Endothelial cell of umbilical vein (primary cell): ENCODE measurements around the gene PRKAB1. TPM values are rescaled to one million over a fixed set of nuclear protein-coding genes. Genes with fewer than 3 reads are reported as not detected.

Experiments used
- BruUV-seq: library from RNA; stranded (reverse); fragments of 400-500 nt; replicated peaks from 2 replicates; lab custom pipeline; 2021; lab: Mats Ljungman, UMichigan
- CTCF ChIA-PET: fragments of 300-600, 350-600 bp; sonication (Branson Sonifier 250); formaldehyde crosslinking; loops from one replicate; lab custom pipeline; 2021; ENCODE audit warnings: antibody characterized with exemption, inconsistent platforms; lab: Charles Lee
- POLR2A ChIA-PET: fragments of 300-600, 350-600 bp; sonication (Branson Sonifier 250); formaldehyde crosslinking; loops from one replicate; lab custom pipeline; 2021; ENCODE audit warnings: antibody characterized with exemption, inconsistent platforms; lab: Charles Lee
- DNase-seq: peaks from one replicate; pipeline ENCODE4 v3.0.0-alpha.2; 2011; ENCODE audit warnings: low read depth, low spot score
- FAIRE-seq: peaks from 2 replicates; lab custom pipeline; 2011; peaks lifted over from hg19 to GRCh38; lab: Jason Lieb, UNC
- H2AFZ ChIP-seq: 2 replicates; pipeline ENCODE4 v1.6.0; 2012; ENCODE audit warnings: low read depth, low read length, control low read depth, inconsistent platforms
- H3K27ac ChIP-seq: 2 replicates; pipeline ENCODE4 v1.5.1; 2011; ENCODE audit warnings: low read depth, mild to moderate bottlenecking, control low read depth, low read length, moderate library complexity; ENCODE audit not compliant: insufficient read depth
- H3K27me3 ChIP-seq, 2 experiments: 2 replicates each; pipeline versions ENCODE4 v1.6.0 to v1.6.1; 2011; ENCODE audit warnings: low read length in 2 of 2, mixed read lengths in 1 of 2; ENCODE audit not compliant: control insufficient read depth in 2 of 2, insufficient read depth in 2 of 2
- H3K36me3 ChIP-seq, 2 experiments: 2 replicates in 1 of 2; 3 replicates in 1 of 2; pipeline ENCODE4 v1.5.1; 2011; ENCODE audit warnings: low read length in 2 of 2, mild to moderate bottlenecking in 1 of 2, moderate library complexity in 1 of 2; ENCODE audit not compliant: control insufficient read depth in 2 of 2, insufficient read depth in 2 of 2; ENCODE audit errors: extremely low read depth in 1 of 2
- H3K4me1 ChIP-seq: 3 replicates; pipeline ENCODE4 v1.5.1; 2011; ENCODE audit warnings: mild to moderate bottlenecking, low read length; ENCODE audit not compliant: control insufficient read depth, insufficient read depth; ENCODE audit errors: extremely low read depth
- H3K4me2 ChIP-seq: 2 replicates; pipeline ENCODE4 v1.6.1; 2011; ENCODE audit warnings: low read length, control low read depth, mixed read lengths; ENCODE audit not compliant: insufficient read depth
- H3K4me3 ChIP-seq, 3 experiments: fragments of 200-600 bp in 1 of 3; sonication (generic), shearing (Covaris generic) in 1 of 3; replicated peaks in 1 of 3; 2 replicates each; pipeline ENCODE4 v1.5.1; 2011 to 2016; ENCODE audit warnings: control low read depth in 3 of 3, low read length in 3 of 3, mild to moderate bottlenecking in 2 of 3, inconsistent platforms in 1 of 3, low read depth in 1 of 3, moderate library complexity in 1 of 3; ENCODE audit not compliant: insufficient read depth in 1 of 3
- H3K79me2 ChIP-seq: 2 replicates; pipeline ENCODE4 v1.6.0; 2012; ENCODE audit warnings: low read length, inconsistent platforms; ENCODE audit not compliant: control insufficient read depth, insufficient read depth
- H3K9ac ChIP-seq: replicated peaks from 2 replicates; pipeline ENCODE3; 2011; ENCODE audit warnings: low read length, control low read depth; ENCODE audit not compliant: insufficient read depth; ENCODE audit errors: extremely low read depth
- H3K9me1 ChIP-seq: replicated peaks from 3 replicates; pipeline ENCODE4 v1.6.0; 2011; ENCODE audit warnings: mild to moderate bottlenecking, low read length; ENCODE audit not compliant: control insufficient read depth, insufficient read depth; ENCODE audit errors: extremely low read depth
- H3K9me3 ChIP-seq: replicated peaks from 2 replicates; pipeline ENCODE4 v1.5.1; 2012; ENCODE audit warnings: low read length, inconsistent platforms; ENCODE audit not compliant: control insufficient read depth, insufficient read depth
- H4K20me1 ChIP-seq: replicated peaks from 2 replicates; pipeline ENCODE3; 2011; ENCODE audit warnings: mild to moderate bottlenecking, low read length; ENCODE audit not compliant: control insufficient read depth, insufficient read depth; ENCODE audit errors: extremely low read depth
- CTCF ChIP-seq, 2 donors: IDR thresholded peaks; 1 replicate in 1 of 2; 2 replicates in 1 of 2; pipeline ENCODE4 v1.5.1; 2011; ENCODE audit warnings: low read length in 2 of 2, mild to moderate bottlenecking in 2 of 2, moderate library complexity in 2 of 2, control low read depth in 1 of 2, inconsistent platforms in 1 of 2, low read depth in 1 of 2; ENCODE audit not compliant: insufficient read depth in 1 of 2; ENCODE audit errors: extremely low read depth in 1 of 2
- EZH2 ChIP-seq: IDR thresholded peaks from 2 replicates; pipeline ENCODE4 v1.6.1; 2012; ENCODE audit warnings: borderline replicate concordance, low read depth, mild to moderate bottlenecking, moderate library complexity, low read length, inconsistent platforms; ENCODE audit not compliant: severe bottlenecking
- FOS ChIP-seq: IDR thresholded peaks from 2 replicates; pipeline ENCODE4 v1.6.1; 2011; ENCODE audit warnings: mild to moderate bottlenecking, low read length, moderate library complexity, borderline replicate concordance; ENCODE audit not compliant: insufficient read depth
- GATA2 ChIP-seq: IDR thresholded peaks from 2 replicates; pipeline ENCODE4 v1.7.0; 2011; ENCODE audit warnings: low read depth, mild to moderate bottlenecking, moderate library complexity, mixed read lengths, low read length; ENCODE audit not compliant: insufficient read length, insufficient read depth
- JUN ChIP-seq: IDR thresholded peaks from 2 replicates; pipeline ENCODE4 v1.6.1; 2011; ENCODE audit warnings: borderline replicate concordance, low read depth; ENCODE audit not compliant: insufficient read length, insufficient read depth
- MAX ChIP-seq: IDR thresholded peaks from 2 replicates; pipeline ENCODE4 v1.6.1; 2011; ENCODE audit not compliant: insufficient read depth, insufficient read length
- MYC ChIP-seq: IDR thresholded peaks from one replicate; pipeline ENCODE4 v1.6.1; 2011; ENCODE audit warnings: mild to moderate bottlenecking, low read depth, low read length
- POLR2A ChIP-seq: IDR thresholded peaks from 2 replicates; pipeline ENCODE4 v1.6.1; 2012; ENCODE audit warnings: low read depth, mild to moderate bottlenecking, control low read depth, low read length
- POLR2AphosphoS5 ChIP-seq: IDR thresholded peaks from 2 replicates; pipeline ENCODE4 v1.6.1; 2012; ENCODE audit warnings: low read depth, mild to moderate bottlenecking, control low read depth, low read length, moderate library complexity; ENCODE audit not compliant: insufficient read depth
- dilution Hi-C: fragments of 300-500 bp; cut with MboI; formaldehyde crosslinking; loops from one replicate; pipeline ENCODE4 v1.15.0; 2019; ENCODE audit warnings: low sequenced_read_pairs; ENCODE audit not compliant: extremely low pct_ligation_motif_present
- intact Hi-C: fragments of 100-400 bp; cut with micrococcal nuclease; formaldehyde crosslinking; loops from one replicate; pipeline ENCODE4 v1.10.0; 2022
- polyA plus RNA-seq, 4 experiments: library from polyadenylated mRNA; depleted of rRNA in 3 of 4; stranded (reverse) in 3 of 4; unstranded in 1 of 4; fragments of >200 nt; gene quantifications; 2 replicates each; pipeline versions ENCODE4 v1.2.1 to v1.2.3, GENCODE V29; 2011 to 2012; ENCODE audit warnings: missing spikeins in 1 of 4
- total RNA-seq: library from RNA; stranded (reverse); gene quantifications from 2 replicates; pipeline ENCODE4 v1.2.3, GENCODE V29; 2021

The PRKAB1 gene
- total and polyA plus RNA-seq, 2 donors (not counting 3 experiments of a cell fraction or from before 2014, with no cell fraction given) = 23.1 to 27.0 TPM

DNA sequence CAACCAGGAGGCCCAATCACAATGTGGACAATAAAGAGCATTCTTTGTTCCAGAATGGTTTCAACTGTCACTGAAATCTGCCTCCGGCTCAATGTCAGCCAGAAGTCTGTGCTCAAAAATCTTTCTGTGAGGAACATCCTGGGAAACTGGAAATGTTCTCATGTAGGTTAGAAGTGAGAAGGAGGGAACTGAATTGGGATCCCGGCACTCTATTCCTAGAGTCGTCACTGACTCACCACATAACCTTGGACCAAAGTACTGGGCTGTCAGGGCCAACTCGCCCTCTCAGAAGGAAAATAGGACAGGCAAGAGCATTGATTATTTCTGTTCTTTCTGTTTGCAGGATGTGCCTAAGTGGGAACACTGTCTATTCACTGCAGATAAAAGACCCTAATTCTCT, 57.6 kb downstream of the PRKAB1 start:
- Histone ChIP-seq H3K27ac (no peak overlapping the region), H4K20me1 (no peaks in the 10 kb centered on the region), H3K36me3 (peaks cover 0 to 8% of the 10 kb centered on the region in 2 experiments), H3K4me2 (no peak overlapping the region), H3K4me3 (no peak overlapping the region), H3K9me3 (no peaks in the 10 kb centered on the region), H3K9ac (no peak overlapping the region), H3K27me3 (no peaks in the 10 kb centered on the region), H3K4me1 (no peaks in the 10 kb centered on the region), H2AFZ (no peak overlapping the region), H3K9me1 (no peaks in the 10 kb centered on the region), H3K79me2 (no peaks in the 10 kb centered on the region)
- intact Hi-C loops = no loop called here
- BruUV-seq = no TSS peak
- no peak for FAIRE-seq
- DNase-seq = no peak
- TF ChIP-seq MAX (no peak), POLR2AphosphoS5 (no peak), JUN (no peak), CTCF (IDR thresholded peaks at IDR 0.05; ENCODE audit: extremely low read depth in 1 of 2, insufficient read depth in 1 of 2, low read depth in 1 of 2, low read length in 2 of 2) (no peak), FOS (no peak), GATA2 (no peak), POLR2A (no peak), MYC (no peak), EZH2 (no peak)
- dilution Hi-C loops = no loop called here
- CTCF ChIA-PET = no interaction called here
- POLR2A ChIA-PET = no interaction called here
